Measurements from ENCODE around the gene CTBP1.

DNA sequence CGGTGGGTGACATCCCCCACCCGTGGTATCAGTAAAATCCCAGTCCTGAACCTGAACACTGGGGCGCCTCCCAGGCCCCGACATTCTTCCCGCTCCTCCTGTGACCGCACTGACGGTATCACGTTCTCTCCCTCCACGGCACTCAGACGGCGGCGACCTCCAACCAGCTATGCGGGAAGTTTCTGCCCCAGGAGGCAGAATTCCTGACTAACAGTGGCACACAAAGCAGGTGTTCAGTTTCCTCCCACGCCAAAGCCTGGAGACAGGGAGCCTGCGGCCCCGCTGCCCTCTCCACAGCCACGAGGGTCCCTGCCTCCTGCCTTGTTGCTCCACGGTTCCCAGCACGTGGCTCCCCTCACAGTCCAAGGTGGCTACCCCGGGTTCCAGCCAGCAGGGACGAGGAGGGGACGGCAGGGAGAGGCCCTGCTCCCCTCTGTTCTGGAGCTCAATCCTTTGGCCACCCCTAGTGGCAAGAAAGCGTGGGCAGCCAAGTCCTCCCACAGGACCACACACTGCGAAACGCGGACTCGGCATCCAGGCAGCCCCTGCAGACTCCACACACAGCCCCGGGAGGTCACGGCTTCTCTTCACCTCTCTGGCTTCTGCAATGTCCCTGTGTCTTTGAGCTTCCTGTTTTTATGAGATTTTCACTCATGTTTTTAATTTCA lies 15.2 kb downstream of the CTBP1 start:
- TF ChIP-seq, protein P1, sequence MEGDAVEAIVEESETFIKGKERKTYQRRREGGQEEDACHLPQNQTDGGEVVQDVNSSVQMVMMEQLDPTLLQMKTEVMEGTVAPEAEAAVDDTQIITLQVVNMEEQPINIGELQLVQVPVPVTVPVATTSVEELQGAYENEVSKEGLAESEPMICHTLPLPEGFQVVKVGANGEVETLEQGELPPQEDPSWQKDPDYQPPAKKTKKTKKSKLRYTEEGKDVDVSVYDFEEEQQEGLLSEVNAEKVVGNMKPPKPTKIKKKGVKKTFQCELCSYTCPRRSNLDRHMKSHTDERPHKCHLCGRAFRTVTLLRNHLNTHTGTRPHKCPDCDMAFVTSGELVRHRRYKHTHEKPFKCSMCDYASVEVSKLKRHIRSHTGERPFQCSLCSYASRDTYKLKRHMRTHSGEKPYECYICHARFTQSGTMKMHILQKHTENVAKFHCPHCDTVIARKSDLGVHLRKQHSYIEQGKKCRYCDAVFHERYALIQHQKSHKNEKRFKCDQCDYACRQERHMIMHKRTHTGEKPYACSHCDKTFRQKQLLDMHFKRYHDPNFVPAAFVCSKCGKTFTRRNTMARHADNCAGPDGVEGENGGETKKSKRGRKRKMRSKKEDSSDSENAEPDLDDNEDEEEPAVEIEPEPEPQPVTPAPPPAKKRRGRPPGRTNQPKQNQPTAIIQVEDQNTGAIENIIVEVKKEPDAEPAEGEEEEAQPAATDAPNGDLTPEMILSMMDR (IDR thresholded peaks at IDR 0.05; ENCODE audit: insufficient read depth, low read length): no peak
- no peak for TF ChIP-seq GABPA (IDR thresholded peaks at IDR 0.05; ENCODE audit: low read depth)
